ENCODE results near the gene TAT.

GRCh38 chr16:71625113-71625850 lies 48.4 kb upstream of the TAT start:
- no peak for TF ChIP-seq CTCF (conservative IDR thresholded peaks at IDR 0.05; ENCODE audit: low read length)
- TF ChIP-seq EZH2phosphoT487 (IDR thresholded peaks at IDR 0.05; ENCODE audit: borderline replicate concordance), result no peak
